Keratinocyte (primary cell): ENCODE data around the gene HEXD. TPM values are rescaled to one million over a fixed set of nuclear protein-coding genes. Genes with fewer than 3 reads are reported as not detected.

Experiments used
- DNase-seq: peaks from one replicate; pipeline ENCODE4 v3.0.0-alpha.2; 2011; ENCODE audit warnings: low read depth, missing footprints, low spot score
- FAIRE-seq: peaks from 2 replicates; lab custom pipeline; 2011; peaks lifted over from hg19 to GRCh38; lab: Jason Lieb, UNC
- H2AFZ ChIP-seq: 2 replicates; pipeline ENCODE4 v1.6.0; 2012; ENCODE audit warnings: low read length, control low read depth, inconsistent platforms; ENCODE audit not compliant: control insufficient read depth
- H3K27ac ChIP-seq: 2 replicates; pipeline ENCODE4 v1.5.1; 2011; ENCODE audit warnings: low read length; ENCODE audit not compliant: control insufficient read depth, insufficient read depth
- H3K27me3 ChIP-seq: 3 replicates; pipeline ENCODE4 v1.6.0; 2011; ENCODE audit warnings: low read length; ENCODE audit not compliant: control insufficient read depth, insufficient read depth; ENCODE audit errors: extremely low read depth
- H3K36me3 ChIP-seq, 2 experiments: 2 replicates in 1 of 2; 3 replicates in 1 of 2; pipeline ENCODE4 v1.5.1; 2011; ENCODE audit warnings: low read length in 2 of 2, mild to moderate bottlenecking in 1 of 2; ENCODE audit not compliant: control insufficient read depth in 2 of 2, insufficient read depth in 2 of 2; ENCODE audit errors: extremely low read depth in 1 of 2
- H3K4me1 ChIP-seq: 3 replicates; pipeline ENCODE4 v1.5.1; 2011; ENCODE audit warnings: low read length; ENCODE audit not compliant: control insufficient read depth, insufficient read depth; ENCODE audit errors: extremely low read depth
- H3K4me2 ChIP-seq: 3 replicates; pipeline ENCODE4 v1.6.0; 2011; ENCODE audit warnings: low read depth, low read length; ENCODE audit not compliant: control insufficient read depth, insufficient read depth; ENCODE audit errors: extremely low read depth
- H3K4me3 ChIP-seq, 3 experiments: fragments of 200-600 bp in 1 of 3; sonication (generic) in 1 of 3; 2 replicates in 2 of 3; 3 replicates in 1 of 3; pipeline ENCODE4 v1.5.1; 2011 to 2016; ENCODE audit warnings: low read length in 3 of 3, mild to moderate bottlenecking in 3 of 3, control low read depth in 2 of 3, inconsistent platforms in 1 of 3, low read depth in 1 of 3, mixed read lengths in 1 of 3, mixed run types in 1 of 3, moderate library complexity in 1 of 3; ENCODE audit not compliant: control insufficient read depth in 2 of 3, insufficient read depth in 2 of 3; ENCODE audit errors: extremely low read depth in 1 of 3
- H3K79me2 ChIP-seq: 2 replicates; pipeline ENCODE4 v1.6.0; 2012; ENCODE audit warnings: low read length; ENCODE audit not compliant: control insufficient read depth, insufficient read depth
- H3K9ac ChIP-seq: 3 replicates; pipeline ENCODE4 v1.6.0; 2011; ENCODE audit warnings: low read length; ENCODE audit not compliant: control insufficient read depth, insufficient read depth; ENCODE audit errors: extremely low read depth
- H3K9me1 ChIP-seq: 3 replicates; pipeline ENCODE4 v1.6.0; 2011; ENCODE audit warnings: low read length; ENCODE audit not compliant: control insufficient read depth, insufficient read depth; ENCODE audit errors: extremely low read depth
- H3K9me3 ChIP-seq: 2 replicates; pipeline ENCODE4 v1.5.1; 2012; ENCODE audit warnings: low read depth, low read length; ENCODE audit not compliant: control insufficient read depth
- H4K20me1 ChIP-seq: 3 replicates; pipeline ENCODE4 v1.6.0; 2011; ENCODE audit warnings: low read length; ENCODE audit not compliant: control insufficient read depth, insufficient read depth; ENCODE audit errors: extremely low read depth
- CTCF ChIP-seq, 3 experiments: IDR thresholded peaks in 1 of 3; conservative IDR thresholded peaks in 1 of 3; optimal IDR thresholded peaks in 1 of 3; 2 replicates in 2 of 3; 3 replicates in 1 of 3; pipeline versions ENCODE3 to v1.5.1; 2011; ENCODE audit warnings: low read length in 3 of 3, mild to moderate bottlenecking in 3 of 3, moderate library complexity in 2 of 3, control low read depth in 1 of 3, inconsistent platforms in 1 of 3; ENCODE audit not compliant: insufficient read depth in 2 of 3; ENCODE audit errors: extremely low read depth in 1 of 3
- EZH2 ChIP-seq: IDR thresholded peaks from one replicate; pipeline ENCODE4 v1.6.1; 2012; ENCODE audit warnings: inconsistent platforms, mild to moderate bottlenecking, low read length, moderate library complexity
- dilution Hi-C: fragments of 300-500 bp; cut with MboI; formaldehyde crosslinking; loops from one replicate; pipeline ENCODE4 v1.7.0; 2020; ENCODE audit warnings: low sequenced_read_pairs; ENCODE audit not compliant: extremely low pct_ligation_motif_present
- polyA plus RNA-seq, 5 experiments: library from polyadenylated mRNA; depleted of rRNA in 3 of 5; stranded (reverse) in 3 of 5; stranded (forward) in 1 of 5; unstranded in 1 of 5; fragments of >200 nt; gene quantifications; 1 replicate in 1 of 5; 2 replicates in 3 of 5; 3 replicates in 1 of 5; pipeline versions ENCODE4 v1.2.1 to v1.2.3, GENCODE V29; 2011 to 2012; ENCODE audit warnings: missing spikeins in 2 of 5, low read depth in 1 of 5, low replicate concordance in 1 of 5

HEXD gene
- polyA plus RNA-seq, 1 donor (not counting 4 experiments of a cell fraction or from before 2014, with no cell fraction given), result 5.6 TPM

DNA sequence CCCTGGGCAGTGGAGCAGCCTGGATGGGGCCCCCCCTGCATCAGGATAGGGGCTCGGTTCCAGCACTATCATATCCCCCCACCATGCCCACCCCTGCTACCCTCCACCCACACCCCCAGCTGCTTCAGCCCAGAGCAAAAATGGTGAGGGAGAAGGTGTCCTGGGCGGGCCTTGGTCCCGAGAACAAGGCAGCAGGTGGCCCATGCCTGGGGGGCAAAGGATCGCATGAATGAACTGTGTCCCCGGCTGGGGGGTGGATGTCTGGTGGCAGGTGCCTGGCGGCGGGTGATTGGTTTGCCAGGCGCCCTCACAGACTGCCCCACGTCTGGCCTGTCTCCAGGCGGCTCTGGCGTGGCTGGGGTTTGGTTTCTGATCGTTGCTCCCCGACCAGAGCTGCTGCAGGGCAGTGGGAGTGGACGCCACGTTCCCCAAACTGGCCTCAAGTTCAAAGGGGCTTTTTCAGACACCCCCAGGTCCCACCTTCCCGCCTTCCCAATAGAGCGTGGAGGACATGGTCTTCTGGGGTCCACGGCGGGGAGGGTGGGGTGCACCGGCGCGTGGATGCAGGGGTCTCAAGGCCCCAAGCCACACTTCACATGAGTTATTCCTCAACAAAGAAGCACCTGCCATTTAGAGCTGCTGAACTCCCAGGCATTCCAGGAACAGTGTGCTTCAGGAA, 34.0 kb upstream of the HEXD start:
- Histone ChIP-seq H3K9ac (no peak overlapping the region), H3K36me3 (no peaks in the 10 kb centered on the region), H4K20me1 (no peaks in the 10 kb centered on the region), H3K9me3 (no peaks in the 10 kb centered on the region), H3K4me2 (peak overlapping the region; percentile 10), H3K27me3 (peaks cover 69% of the 10 kb centered on the region), H2AFZ (no peak overlapping the region), H3K27ac (no peak overlapping the region), H3K4me1 (peaks cover 12% of the 10 kb centered on the region), H3K9me1 (no peaks in the 10 kb centered on the region), H3K4me3 (no peak overlapping the region), H3K79me2 (no peaks in the 10 kb centered on the region)
- TF ChIP-seq CTCF (optimal IDR thresholded peaks at IDR 0.05 in 1 of 3, IDR thresholded peaks at IDR 0.05 in 1 of 3, conservative IDR thresholded peaks at IDR 0.05 in 1 of 3; ENCODE audit: extremely low read depth in 1 of 3, insufficient read depth in 2 of 3, low read length in 3 of 3), result no peak
- TF ChIP-seq EZH2, result no peak
- DNase-seq (no peak), FAIRE-seq (peak; percentile 91)
- dilution Hi-C loops, result no loop called here

DNA sequence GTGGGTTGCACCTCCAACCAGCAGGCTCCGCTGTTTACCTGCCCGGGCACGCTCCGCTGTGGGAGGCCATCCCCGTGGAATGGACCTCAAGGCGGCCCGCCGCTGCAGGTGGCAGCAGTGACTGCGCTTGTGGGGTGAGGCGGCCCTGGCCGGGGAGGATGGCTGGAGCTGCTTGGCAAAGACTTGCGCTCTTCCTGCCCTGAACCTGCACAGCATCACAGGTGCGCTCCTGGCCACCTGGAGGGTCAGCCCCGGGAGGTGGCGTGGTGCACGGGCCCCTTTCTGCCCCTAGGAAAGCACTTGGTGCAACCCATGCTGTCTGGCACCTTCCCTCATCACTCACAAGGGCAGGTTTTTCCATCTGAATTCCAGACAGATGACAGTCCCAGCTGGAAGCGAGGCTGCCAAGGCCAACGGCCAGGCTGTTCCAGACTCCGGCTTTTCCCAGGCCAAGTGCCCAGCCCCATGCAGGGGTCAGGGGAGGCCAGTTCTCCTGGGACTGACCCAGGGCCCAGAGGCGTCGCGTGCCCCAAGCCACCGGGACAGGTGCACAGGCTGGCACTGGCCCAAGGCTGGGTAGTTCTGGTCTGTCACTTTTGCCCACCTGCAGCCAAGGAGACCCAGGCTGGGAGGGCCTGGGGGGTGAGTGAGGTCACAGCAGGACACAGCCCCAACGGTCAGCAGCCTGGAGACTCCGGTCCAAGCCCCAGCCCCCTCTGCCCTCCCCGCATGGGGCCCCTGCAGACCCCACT, 33.2 kb upstream of the HEXD start:
- no peaks in the 10 kb centered on the region for H3K79me2 ChIP-seq
- FAIRE-seq, result no peak
- no peaks in the 10 kb centered on the region for H3K9me1 ChIP-seq
- H3K9me3 ChIP-seq, result no peaks in the 10 kb centered on the region
- H3K4me2 ChIP-seq, result peak overlapping the region; percentile 10
- dilution Hi-C loops, result no loop called here
- H3K4me1 ChIP-seq, result peaks cover 12% of the 10 kb centered on the region
- no peak overlapping the region for H2AFZ ChIP-seq
- H3K9ac ChIP-seq, result no peak overlapping the region
- no peak for TF ChIP-seq EZH2
- TF ChIP-seq CTCF (optimal IDR thresholded peaks at IDR 0.05 in 1 of 3, IDR thresholded peaks at IDR 0.05 in 1 of 3, conservative IDR thresholded peaks at IDR 0.05 in 1 of 3; ENCODE audit: extremely low read depth in 1 of 3, insufficient read depth in 2 of 3, low read length in 3 of 3), result peak; percentile 38 to 85 (median 53)
- H3K4me3 ChIP-seq, result no peak overlapping the region
- no peak overlapping the region for H3K27ac ChIP-seq
- H4K20me1 ChIP-seq, result no peaks in the 10 kb centered on the region
- H3K27me3 ChIP-seq, result peaks cover 61% of the 10 kb centered on the region
- DNase-seq, result peak; percentile 42
- no peaks in the 10 kb centered on the region for H3K36me3 ChIP-seq
